Cerebellar cortex (tissue), 1 donor: ENCODE data around the gene OCA2.
A peak's percentile ranks its signal among the peaks of the same experiment; 100 is the strongest.
"Not testable (repeated sequence)": the region's sequence is repeated elsewhere in the genome, so short reads cannot be mapped to it uniquely, and the experiment has no call there.

Experiments
- DNase-seq: peaks from one replicate; pipeline ENCODE4 v3.0.0-alpha.2; 2015; ENCODE audit warnings: low spot score

Gene OCA2

GRCh38 chr15:28023422-28023821, 75.7 kb downstream of the OCA2 start:
- no peak for DNase-seq

GRCh38 chr15:28022961-28023360, 76.2 kb downstream of the OCA2 start:
- no peak for DNase-seq

GRCh38 chr15:28022181-28022580, 76.9 kb downstream of the OCA2 start:
- DNase-seq: no peak

GRCh38 chr15:28021281-28022039, 77.7 kb downstream of the OCA2 start:
- peak; percentile 70 for DNase-seq

- DNase-seq: peak; percentile 19
Measured at GRCh38 chr15:28020644-28021043, 78.5 kb downstream of the OCA2 start.

GRCh38 chr15:28019594-28020309, 79.4 kb downstream of the OCA2 start:
- no peak for DNase-seq

- DNase-seq: no peak
Measured at GRCh38 chr15:28018291-28019044, 80.6 kb downstream of the OCA2 start.

- peak; percentile 48 for DNase-seq
Measured at GRCh38 chr15:28017423-28017924, 81.6 kb downstream of the OCA2 start.

- no peak for DNase-seq
Measured at GRCh38 chr15:28015855-28016254, 83.3 kb downstream of the OCA2 start.

GRCh38 chr15:28014623-28015200, 84.4 kb downstream of the OCA2 start:
- no peak for DNase-seq

GRCh38 chr15:28013976-28014375, 85.1 kb downstream of the OCA2 start:
- no peak for DNase-seq

- DNase-seq: no peak
Measured at GRCh38 chr15:28013480-28013879, 85.6 kb downstream of the OCA2 start.

GRCh38 chr15:28012231-28012630, 86.9 kb downstream of the OCA2 start:
- DNase-seq: no peak

- not testable (repeated sequence) for DNase-seq
Measured at GRCh38 chr15:28008175-28008574, 90.9 kb downstream of the OCA2 start.

GRCh38 chr15:28006116-28006905, 92.8 kb downstream of the OCA2 start:
- no peak for DNase-seq

GRCh38 chr15:28005004-28005527, 94.0 kb downstream of the OCA2 start:
- DNase-seq: no peak

- DNase-seq: no peak
Measured at GRCh38 chr15:28004143-28005003, 94.7 kb downstream of the OCA2 start.

- no peak for DNase-seq
Measured at GRCh38 chr15:28003302-28004037, 95.6 kb downstream of the OCA2 start.

GRCh38 chr15:28002867-28003266, 96.2 kb downstream of the OCA2 start:
- no peak for DNase-seq
